Measurements from ENCODE around the gene WASF3. TPM values are rescaled to one million over a fixed set of nuclear protein-coding genes. Genes with fewer than 3 reads are reported as not detected.

The WASF3 gene
- total and polyA plus RNA-seq, 10 of the 15 experiments (the other 5 are each of a cell fraction or from before 2014, with no cell fraction given) = under 0.01 to 0.10 (median 0.01) TPM; not detected in 7

- Histone ChIP-seq H3K4me2 (ENCODE audit: control insufficient read depth, insufficient read depth) (no peak overlapping the region), H4K20me1 (ENCODE audit: control insufficient read depth, insufficient read depth) (no peaks in the 10 kb centered on the region), H3K4me3 (no peak overlapping the region), H3K27me3 (replicated peaks in 1 of 2; ENCODE audit: control insufficient read depth in 2 of 2, insufficient read depth in 2 of 2, low read length in 1 of 2) (peaks cover 0 to 3% of the 10 kb centered on the region in 2 experiments; a peak in 2 of 4 replicates), H3K9ac (ENCODE audit: control insufficient read depth, insufficient read depth, low read length) (no peak overlapping the region), H3K9me3 (replicated peaks; ENCODE audit: control insufficient read depth, insufficient read depth, low read length) (no peaks in the 10 kb centered on the region; the same call in 2 of the 3 replicates), H3K36me3 (ENCODE audit: control insufficient read depth in 2 of 2, insufficient read depth in 2 of 2, low read length in 1 of 2) (no peaks in the 10 kb centered on the region), H3K79me2 (ENCODE audit: control insufficient read depth, insufficient read depth, low read length) (no peaks in the 10 kb centered on the region), H2AFZ (ENCODE audit: control insufficient read depth, low read depth, low read length) (no peak overlapping the region), H3K27ac (ENCODE audit: control insufficient read depth, insufficient read depth) (no peak overlapping the region), H3K4me1 (ENCODE audit: control insufficient read depth, insufficient read depth, low read length) (no peaks in the 10 kb centered on the region)
- POLR2A ChIA-PET = no interaction called here
- in situ Hi-C loops (cut with MboI) (no loop called here), intact Hi-C loops (cut with micrococcal nuclease; ENCODE audit: unreplicated experiment) (no loop called here)
- RAD21 ChIA-PET (ENCODE audit: unreplicated experiment) = no interaction called here
- no peak for DNase-seq (ENCODE audit: low read depth, low spot score)
- CTCF ChIA-PET = no interaction called here
- no TSS peak for BruUV-seq (replicated peaks)
- WGBS (ENCODE audit: insufficient coverage, insufficient replicate concordance, low lambda C conversion rate, missing lambda C conversion rate) = 16% methylated on average over 8 of the region's 8 CpGs
- no peak for FAIRE-seq
- TF ChIP-seq CHD2 (IDR thresholded peaks at IDR 0.05; ENCODE audit: borderline replicate concordance, low read depth, low read length) (no peak), ATF7 (IDR thresholded peaks at IDR 0.05; ENCODE audit: low read depth) (no peak), CHD1 (IDR thresholded peaks at IDR 0.05; ENCODE audit: low read depth, low read length) (no peak), CUX1 (IDR thresholded peaks at IDR 0.05; ENCODE audit: insufficient replicate concordance, low read depth, low read length) (no peak), NFYA (IDR thresholded peaks at IDR 0.05; ENCODE audit: borderline replicate concordance, low read depth, low read length) (no peak), BHLHE40 (IDR thresholded peaks at IDR 0.05; ENCODE audit: borderline replicate concordance in 1 of 2, low read depth in 2 of 2, low read length in 1 of 2) (no peak)
- no peak for ATAC-seq
- SMC1A ChIA-PET (ENCODE audit: uncharacterized antibody, unreplicated experiment) = no interaction called here
Observed at GRCh38 chr13:26561651-26562511, 4.4 kb downstream of the WASF3 start.
